ENCODE measurements around the gene HRNR.
"Not testable (repeated sequence)": the region's sequence is repeated elsewhere in the genome, so short reads cannot be mapped to it uniquely, and the experiment has no call there.

Gene HRNR

DNA sequence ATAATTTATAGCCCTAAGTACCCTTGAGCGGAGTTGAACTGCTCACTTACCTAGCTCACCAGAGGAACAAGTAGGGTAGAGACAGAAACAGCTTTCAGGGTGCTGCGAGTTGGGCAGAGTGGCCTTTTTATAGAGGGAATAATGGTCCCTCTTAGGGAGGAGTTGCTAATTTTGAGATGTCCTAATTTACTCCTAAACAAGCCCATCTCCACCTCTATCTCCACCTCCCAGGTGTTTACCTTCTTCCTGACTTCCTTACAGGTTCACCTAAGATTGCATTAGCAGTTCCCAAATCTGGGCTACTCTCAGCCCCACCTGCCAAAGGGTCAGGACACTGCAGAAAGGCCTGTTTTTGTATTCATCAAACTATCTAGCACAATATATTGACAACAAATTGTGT, at the start of gene HRNR:
HRNR (minus strand) TSS at position 101 of the 400 bp plus-strand sequence. CDS start 940 bp downstream, outside the sequence.
- ATAC-seq (ENCODE audit: insufficient read depth, low read depth): no peak
- no peaks in the 10 kb centered on the region for H3K4me1 ChIP-seq (ENCODE audit: insufficient read depth, low read length)
- H3K4me3 ChIP-seq (ENCODE audit: low read depth in 1 of 2, low read length in 2 of 2): no peak within 1 kb of the TSS
- no peaks in the 10 kb centered on the region for H3K9me3 ChIP-seq (ENCODE audit: insufficient read depth, low read length, severe bottlenecking)
- no peaks in the 10 kb centered on the region for H3K79me2 ChIP-seq (ENCODE audit: insufficient read depth, low read length)
- H3K9ac ChIP-seq (ENCODE audit: low read depth, low read length): no peak within 1 kb of the TSS
- no peak for TF ChIP-seq EZH2 (IDR thresholded peaks at IDR 0.05; ENCODE audit: borderline replicate concordance, low read depth, low read length, severe bottlenecking)
- no peak for TF ChIP-seq CTCF (IDR thresholded peaks at IDR 0.05; ENCODE audit: borderline replicate concordance, extremely low read depth, low read length, poor library complexity, severe bottlenecking)
- H3K27me3 ChIP-seq (ENCODE audit: insufficient read depth, low read length, poor library complexity): peaks cover 3% of the 10 kb centered on the region
- H2AFZ ChIP-seq (ENCODE audit: low read depth, low read length): no peak within 1 kb of the TSS
- no peaks in the 10 kb centered on the region for H4K20me1 ChIP-seq (ENCODE audit: insufficient read depth, low read length)
- no peaks in the 10 kb centered on the region for H3K36me3 ChIP-seq (ENCODE audit: insufficient read depth, low read length)
- H3K4me2 ChIP-seq (ENCODE audit: insufficient read depth, low read length): no peak within 1 kb of the TSS
- no peak within 1 kb of the TSS for H3K27ac ChIP-seq (ENCODE audit: low read length)
- no peak for DNase-seq

DNA sequence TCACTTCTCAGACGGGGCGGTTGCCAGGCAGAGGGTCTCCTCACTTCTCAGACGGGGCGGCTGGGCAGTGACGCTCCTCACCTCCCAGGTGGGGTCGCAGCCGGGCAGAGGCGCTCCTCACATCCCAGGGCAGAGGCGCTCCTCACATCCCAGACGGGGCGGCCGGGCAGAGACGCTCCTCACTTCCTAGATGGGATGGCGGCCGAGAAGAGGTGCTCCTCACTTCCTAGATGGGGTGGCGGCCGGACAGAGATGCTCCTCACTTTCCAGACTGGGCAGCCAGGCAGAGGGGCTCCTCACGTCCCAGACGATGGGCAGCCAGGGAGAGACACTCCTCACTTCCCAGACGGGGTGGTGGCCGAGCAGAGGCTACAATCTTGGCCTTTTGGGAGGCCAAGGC, 32.4 kb upstream of the HRNR start:
- not testable (repeated sequence) for H4K20me1 ChIP-seq (ENCODE audit: insufficient read depth, low read length); H3K27me3 ChIP-seq (ENCODE audit: insufficient read depth, low read length, poor library complexity); H3K9ac ChIP-seq (ENCODE audit: low read depth, low read length); H3K4me1 ChIP-seq (ENCODE audit: insufficient read depth, low read length); H3K79me2 ChIP-seq (ENCODE audit: insufficient read depth, low read length); H3K36me3 ChIP-seq (ENCODE audit: insufficient read depth, low read length); H3K4me3 ChIP-seq (ENCODE audit: low read depth in 1 of 2, low read length in 2 of 2); H3K4me2 ChIP-seq (ENCODE audit: insufficient read depth, low read length); H2AFZ ChIP-seq (ENCODE audit: low read depth, low read length); DNase-seq; ATAC-seq (ENCODE audit: insufficient read depth, low read depth); H3K27ac ChIP-seq (ENCODE audit: low read length); H3K9me3 ChIP-seq (ENCODE audit: insufficient read depth, low read length, severe bottlenecking)

DNA sequence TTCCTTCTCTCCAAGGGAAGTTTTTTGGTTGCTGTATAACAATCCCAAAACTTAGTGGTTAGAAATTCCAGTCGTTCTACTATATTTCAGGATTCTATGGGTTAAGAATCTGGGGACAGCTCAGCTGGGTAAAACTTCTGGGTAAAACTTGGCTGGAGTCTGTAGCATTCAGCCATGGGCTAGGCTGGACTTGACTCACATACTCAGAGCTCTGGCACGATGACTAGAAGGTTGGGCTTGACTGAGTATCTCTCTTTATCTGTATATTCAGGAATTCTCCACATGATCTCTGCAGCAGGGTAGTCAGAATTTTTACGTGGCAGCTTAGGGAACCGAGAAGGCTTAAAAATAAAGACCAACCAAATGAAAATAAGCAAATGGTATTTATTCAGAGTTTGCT, 28.2 kb upstream of the HRNR start:
- no peak overlapping the region for H3K27ac ChIP-seq (ENCODE audit: low read length)

DNA sequence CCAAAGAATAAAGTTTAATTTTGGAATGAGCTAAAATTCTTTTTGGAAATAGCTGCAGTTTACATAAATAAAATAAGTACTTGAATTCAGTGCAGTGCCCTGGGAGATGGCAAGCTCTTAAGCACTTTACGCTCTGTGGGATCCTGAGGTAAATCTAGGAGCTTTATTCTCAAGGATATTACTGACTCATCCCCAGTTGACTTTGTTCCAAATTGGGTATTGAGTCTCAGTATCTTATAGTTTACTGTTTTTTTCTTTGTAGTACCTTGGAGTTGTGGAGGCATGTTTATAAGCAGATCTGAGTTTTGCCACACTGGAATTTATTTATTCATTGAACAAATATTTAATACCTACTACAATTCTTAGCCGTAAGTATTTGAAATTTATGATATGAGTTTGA, 27.4 kb upstream of the HRNR start:
- H3K4me1 ChIP-seq (ENCODE audit: insufficient read depth, low read length): no peaks in the 10 kb centered on the region
- no peaks in the 10 kb centered on the region for H3K27me3 ChIP-seq (ENCODE audit: insufficient read depth, low read length, poor library complexity)
- H4K20me1 ChIP-seq (ENCODE audit: insufficient read depth, low read length): no peaks in the 10 kb centered on the region
- no peak overlapping the region for H3K9ac ChIP-seq (ENCODE audit: low read depth, low read length)
- TF ChIP-seq CTCF (IDR thresholded peaks at IDR 0.05; ENCODE audit: borderline replicate concordance, extremely low read depth, low read length, poor library complexity, severe bottlenecking): no peak
- TF ChIP-seq EZH2 (IDR thresholded peaks at IDR 0.05; ENCODE audit: borderline replicate concordance, low read depth, low read length, severe bottlenecking): no peak
- DNase-seq (no peak), ATAC-seq (ENCODE audit: insufficient read depth, low read depth) (no peak)
- H3K79me2 ChIP-seq (ENCODE audit: insufficient read depth, low read length): no peaks in the 10 kb centered on the region
- H2AFZ ChIP-seq (ENCODE audit: low read depth, low read length): no peak overlapping the region
- H3K27ac ChIP-seq (ENCODE audit: low read length): no peak overlapping the region
- no peaks in the 10 kb centered on the region for H3K36me3 ChIP-seq (ENCODE audit: insufficient read depth, low read length)
- no peak overlapping the region for H3K4me2 ChIP-seq (ENCODE audit: insufficient read depth, low read length)
- no peak overlapping the region for H3K4me3 ChIP-seq (ENCODE audit: low read depth in 1 of 2, low read length in 2 of 2)
- no peaks in the 10 kb centered on the region for H3K9me3 ChIP-seq (ENCODE audit: insufficient read depth, low read length, severe bottlenecking)

More for the DNA sequence above, 28.2 kb upstream of the HRNR start:
- no peaks in the 10 kb centered on the region for H3K4me1 ChIP-seq (ENCODE audit: insufficient read depth, low read length)
- TF ChIP-seq EZH2 (IDR thresholded peaks at IDR 0.05; ENCODE audit: borderline replicate concordance, low read depth, low read length, severe bottlenecking) (no peak), CTCF (IDR thresholded peaks at IDR 0.05; ENCODE audit: borderline replicate concordance, extremely low read depth, low read length, poor library complexity, severe bottlenecking) (no peak)
- no peaks in the 10 kb centered on the region for H3K27me3 ChIP-seq (ENCODE audit: insufficient read depth, low read length, poor library complexity)
- H3K4me2 ChIP-seq (ENCODE audit: insufficient read depth, low read length): no peak overlapping the region
- no peak overlapping the region for H3K4me3 ChIP-seq (ENCODE audit: low read depth in 1 of 2, low read length in 2 of 2)
- no peak overlapping the region for H3K9ac ChIP-seq (ENCODE audit: low read depth, low read length)
- no peaks in the 10 kb centered on the region for H3K9me3 ChIP-seq (ENCODE audit: insufficient read depth, low read length, severe bottlenecking)
- no peaks in the 10 kb centered on the region for H4K20me1 ChIP-seq (ENCODE audit: insufficient read depth, low read length)
- DNase-seq (no peak), ATAC-seq (ENCODE audit: insufficient read depth, low read depth) (no peak)
- no peaks in the 10 kb centered on the region for H3K36me3 ChIP-seq (ENCODE audit: insufficient read depth, low read length)
- H2AFZ ChIP-seq (ENCODE audit: low read depth, low read length): no peak overlapping the region
- no peaks in the 10 kb centered on the region for H3K79me2 ChIP-seq (ENCODE audit: insufficient read depth, low read length)
